HEK293T (cell line): ENCODE data around the gene CLDN16.

Experiments used
- CTCF ChIA-PET: fragments of 350-600 bp; formaldehyde crosslinking; extraction: SDS; loops from one replicate; lab custom pipeline; 2021; ENCODE audit warnings: antibody characterized with exemption, inconsistent platforms; lab: Yijun Ruan, JAX
- POLR2A ChIA-PET: fragments of 350-600 bp; formaldehyde crosslinking; extraction: SDS; loops from one replicate; lab custom pipeline; 2020; ENCODE audit warnings: antibody characterized with exemption, inconsistent platforms; lab: Yijun Ruan, JAX
- DNase-seq: peaks from one replicate; pipeline ENCODE4 v3.0.0; 2012; ENCODE audit warnings: mixed read lengths; ENCODE audit errors: extremely low spot score
- ARNT ChIP-seq: fragments of 450-650 bp; IDR thresholded peaks from 2 replicates; pipeline ENCODE4 v1.6.1; 2017; ENCODE audit warnings: mild to moderate bottlenecking
- BHLHE40 ChIP-seq: fragments of 450-650 bp; IDR thresholded peaks from 2 replicates; pipeline ENCODE4 v1.6.1; 2016; ENCODE audit warnings: mild to moderate bottlenecking, moderate library complexity, borderline replicate concordance
- CTBP1 ChIP-seq: fragments of 450-650 bp; IDR thresholded peaks from 2 replicates; pipeline ENCODE4 v1.6.1; 2016; ENCODE audit warnings: borderline replicate concordance
- ELF4 ChIP-seq: fragments of 450-650 bp; IDR thresholded peaks from 2 replicates; pipeline ENCODE4 v1.6.1; 2017; ENCODE audit warnings: antibody characterized with exemption
- FOXA1 ChIP-seq: fragments of 450-650 bp; IDR thresholded peaks from 2 replicates; pipeline ENCODE4 v1.6.1; 2016; ENCODE audit warnings: mild to moderate bottlenecking
- FOXM1 ChIP-seq: fragments of 450-650 bp; IDR thresholded peaks from 2 replicates; pipeline ENCODE4 v1.6.1; 2017; ENCODE audit warnings: mild to moderate bottlenecking, borderline replicate concordance
- HDGF ChIP-seq: fragments of 450-650 bp; IDR thresholded peaks from 2 replicates; pipeline ENCODE4 v1.6.1; 2017; ENCODE audit warnings: antibody characterized with exemption, borderline replicate concordance
- L3MBTL2 ChIP-seq: fragments of 450-650 bp; conservative IDR thresholded peaks from 2 replicates; pipeline ENCODE4 v1.6.1; 2016; ENCODE audit warnings: mild to moderate bottlenecking
- LEF1 ChIP-seq: fragments of 450-650 bp; IDR thresholded peaks from 2 replicates; pipeline ENCODE4 v1.6.1; 2017; ENCODE audit warnings: mild to moderate bottlenecking, borderline replicate concordance
- NFRKB ChIP-seq: fragments of 450-650 bp; IDR thresholded peaks from 2 replicates; pipeline ENCODE4 v1.6.1; 2016; ENCODE audit warnings: mild to moderate bottlenecking, moderate library complexity
- SP1 ChIP-seq: fragments of 450-650 bp; IDR thresholded peaks from 2 replicates; pipeline ENCODE4 v1.6.1; 2017
- SUZ12 ChIP-seq: fragments of 450-650 bp; IDR thresholded peaks from 2 replicates; pipeline ENCODE4 v1.6.1; 2016; ENCODE audit warnings: mild to moderate bottlenecking
- TARDBP ChIP-seq: fragments of 450-650 bp; IDR thresholded peaks from 2 replicates; pipeline ENCODE4 v1.6.1; 2016
- ZNF384 ChIP-seq: fragments of 450-650 bp; IDR thresholded peaks from 2 replicates; pipeline ENCODE4 v1.6.1; 2016
- TF ChIP-seq, protein P1 (sequence below): fragments of 450-650 bp; IDR thresholded peaks from 2 replicates; pipeline ENCODE4 v1.6.1; 2016

The CLDN16 gene

GRCh38 chr3:190362258-190362657 is 25.7 kb upstream of the CLDN16 start:
- ChIA-PET POLR2A (no interaction called here), CTCF (no interaction called here)
- DNase-seq, result no peak
- no peak for TF ChIP-seq FOXA1
- no peak for TF ChIP-seq ZNF384
- TF ChIP-seq, protein P1, sequence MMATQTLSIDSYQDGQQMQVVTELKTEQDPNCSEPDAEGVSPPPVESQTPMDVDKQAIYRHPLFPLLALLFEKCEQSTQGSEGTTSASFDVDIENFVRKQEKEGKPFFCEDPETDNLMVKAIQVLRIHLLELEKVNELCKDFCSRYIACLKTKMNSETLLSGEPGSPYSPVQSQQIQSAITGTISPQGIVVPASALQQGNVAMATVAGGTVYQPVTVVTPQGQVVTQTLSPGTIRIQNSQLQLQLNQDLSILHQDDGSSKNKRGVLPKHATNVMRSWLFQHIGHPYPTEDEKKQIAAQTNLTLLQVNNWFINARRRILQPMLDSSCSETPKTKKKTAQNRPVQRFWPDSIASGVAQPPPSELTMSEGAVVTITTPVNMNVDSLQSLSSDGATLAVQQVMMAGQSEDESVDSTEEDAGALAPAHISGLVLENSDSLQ, result no peak

DNA sequence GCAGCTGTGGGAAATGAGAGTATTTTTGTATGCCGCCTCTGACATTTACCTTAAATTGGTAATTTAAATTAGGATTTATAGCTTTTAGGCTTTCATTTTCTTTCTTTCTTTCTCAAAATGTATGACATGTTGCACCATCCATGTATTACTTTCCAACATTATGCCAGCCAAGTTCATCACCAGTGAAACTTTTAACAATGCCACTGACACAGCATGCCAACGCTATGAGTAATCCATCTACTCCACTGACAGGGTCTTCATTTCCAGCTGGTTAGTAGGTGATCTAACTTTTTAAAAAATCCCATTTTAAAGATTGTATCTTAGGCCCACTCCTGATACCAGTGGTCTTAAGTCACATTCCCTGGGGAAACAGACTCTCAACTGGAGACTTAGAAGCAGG is 21.8 kb upstream of the CLDN16 start:
- ChIA-PET CTCF (no interaction called here), POLR2A (no interaction called here)
- TF ChIP-seq LEF1, result no peak
- no peak for TF ChIP-seq ARNT
- TF ChIP-seq FOXA1, result no peak
- TF ChIP-seq NFRKB, result no peak
- TF ChIP-seq BHLHE40, result no peak
- TF ChIP-seq ZNF384, result no peak
- no peak for TF ChIP-seq TARDBP
- no peak for DNase-seq

DNA sequence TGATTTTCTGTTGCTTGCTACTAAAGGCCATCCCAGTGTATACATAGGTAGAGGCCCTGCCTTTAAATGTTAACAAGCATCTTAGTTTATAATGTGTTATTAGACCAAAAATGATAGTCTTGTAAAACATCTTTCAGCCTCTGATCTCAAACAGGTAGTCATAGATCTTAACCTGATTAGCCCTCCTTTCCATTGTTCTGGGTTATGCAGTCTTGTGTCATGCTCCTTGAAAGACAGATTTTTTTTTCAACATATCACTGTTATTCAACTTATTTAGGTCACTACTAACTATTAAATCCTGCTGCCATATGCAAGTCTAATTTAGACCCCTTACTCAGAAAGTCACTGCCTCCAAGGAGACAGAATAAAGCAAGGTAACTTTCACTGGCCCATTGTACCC is 19.1 kb upstream of the CLDN16 start:
- no peak for DNase-seq
- ChIA-PET POLR2A (no interaction called here), CTCF (no interaction called here)
- TF ChIP-seq L3MBTL2 (no peak), SP1 (no peak), ELF4 (no peak), LEF1 (no peak), NFRKB (no peak), ARNT (no peak), ZNF384 (no peak), BHLHE40 (no peak), FOXA1 (no peak), FOXM1 (no peak)
- TF ChIP-seq, protein P1, result no peak

DNA sequence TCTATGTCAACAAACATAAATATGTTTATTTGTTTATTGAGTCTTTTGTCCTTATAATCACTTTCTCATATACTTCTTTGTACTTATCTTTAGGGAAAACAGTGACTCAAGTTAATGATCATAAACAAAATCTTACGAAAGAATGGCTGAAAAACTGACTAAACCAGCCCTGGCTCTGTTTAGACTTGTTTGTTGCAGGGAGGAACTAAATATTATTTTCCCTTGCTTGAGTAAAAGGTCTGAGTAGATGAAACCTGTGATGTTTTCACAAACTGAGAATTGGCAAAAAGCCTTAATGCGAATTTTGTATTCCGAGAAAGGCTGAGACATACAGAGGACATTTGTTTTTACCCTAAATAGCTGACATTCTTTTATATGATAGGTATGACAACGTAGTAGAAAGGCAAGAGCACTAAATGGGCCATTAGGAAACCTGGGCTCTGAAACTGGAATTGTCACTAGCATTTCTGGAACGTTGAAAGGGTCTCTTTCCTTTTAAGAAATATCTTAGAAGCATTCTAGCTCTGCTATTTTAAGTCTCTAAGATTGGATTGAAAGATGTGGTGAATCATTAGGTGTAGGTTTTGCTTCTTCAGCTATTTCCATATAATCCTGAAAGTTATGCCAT is 18.2 kb upstream of the CLDN16 start:
- TF ChIP-seq ARNT (no peak), SP1 (no peak), CTBP1 (no peak), NFRKB (no peak), SUZ12 (no peak), L3MBTL2 (no peak)
- TF ChIP-seq, protein P1, result no peak
- no peak for DNase-seq
- POLR2A ChIA-PET, result no interaction called here
- CTCF ChIA-PET, result no interaction called here

- DNase-seq, result no peak
- TF ChIP-seq SUZ12 (no peak), FOXM1 (no peak), ARNT (no peak), TARDBP (no peak), LEF1 (no peak), NFRKB (no peak), BHLHE40 (no peak), HDGF (no peak), FOXA1 (no peak), ELF4 (no peak), ZNF384 (no peak), CTBP1 (no peak), L3MBTL2 (no peak)
- ChIA-PET CTCF (no interaction called here), POLR2A (no interaction called here)
Observed at GRCh38 chr3:190370369-190370768, 17.6 kb upstream of the CLDN16 start.

DNA sequence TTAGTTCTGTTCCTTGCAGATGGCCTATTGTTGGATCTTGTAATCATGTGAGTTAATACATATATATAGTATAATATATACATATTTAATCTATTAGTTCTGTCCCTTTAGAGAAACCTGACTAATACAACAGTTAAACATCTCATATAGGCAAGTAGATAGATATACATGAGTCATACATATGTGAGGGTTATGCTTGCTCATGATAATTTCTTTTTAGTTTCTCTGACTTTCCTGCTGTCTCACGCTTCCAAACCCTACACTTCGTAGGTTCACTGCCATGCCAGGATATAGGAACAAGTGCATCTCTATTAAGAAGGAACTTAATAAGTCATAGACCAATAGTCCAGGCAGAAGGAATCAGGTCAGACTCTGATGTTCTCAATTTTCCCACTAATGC is 16.8 kb upstream of the CLDN16 start:
- CTCF ChIA-PET, result no interaction called here
- no peak for DNase-seq
- TF ChIP-seq ZNF384 (no peak), LEF1 (no peak), SUZ12 (no peak), CTBP1 (no peak), L3MBTL2 (no peak), TARDBP (no peak), HDGF (no peak), BHLHE40 (no peak), FOXM1 (no peak), ELF4 (no peak), ARNT (no peak), FOXA1 (no peak), SP1 (no peak)
- TF ChIP-seq, protein P1, result no peak
- POLR2A ChIA-PET, result no interaction called here
